Ishikawa (cell line): Measurements from ENCODE around the gene TFAP2A.

Experiments
- CEBPB ChIP-seq: IDR thresholded peaks from 2 replicates; pipeline ENCODE4 v1.6.1; 2012
- EGR1 ChIP-seq: IDR thresholded peaks from 2 replicates; pipeline ENCODE4 v1.6.1; 2012
- FOXM1 ChIP-seq: IDR thresholded peaks from 2 replicates; pipeline ENCODE4 v1.6.1; 2012; ENCODE audit warnings: low read depth, borderline replicate concordance
- NFIC ChIP-seq: IDR thresholded peaks from 2 replicates; pipeline ENCODE4 v1.6.1; 2012
- TAF1 ChIP-seq: IDR thresholded peaks from 2 replicates; pipeline ENCODE4 v1.6.1; 2012; ENCODE audit warnings: low read depth, mild to moderate bottlenecking
- YY1 ChIP-seq: IDR thresholded peaks from 2 replicates; pipeline ENCODE4 v1.6.1; 2012; ENCODE audit warnings: low read depth
- ZBTB7A ChIP-seq: IDR thresholded peaks from 2 replicates; pipeline ENCODE4 v1.6.1; 2012; ENCODE audit warnings: low read depth
- TF ChIP-seq, protein P1 (sequence below): IDR thresholded peaks from 2 replicates; pipeline ENCODE4 v1.6.1; 2012
- TF ChIP-seq, protein P2 (sequence below): IDR thresholded peaks from 2 replicates; pipeline ENCODE4 v1.6.1; 2012; ENCODE audit warnings: low read depth, mild to moderate bottlenecking

DNA sequence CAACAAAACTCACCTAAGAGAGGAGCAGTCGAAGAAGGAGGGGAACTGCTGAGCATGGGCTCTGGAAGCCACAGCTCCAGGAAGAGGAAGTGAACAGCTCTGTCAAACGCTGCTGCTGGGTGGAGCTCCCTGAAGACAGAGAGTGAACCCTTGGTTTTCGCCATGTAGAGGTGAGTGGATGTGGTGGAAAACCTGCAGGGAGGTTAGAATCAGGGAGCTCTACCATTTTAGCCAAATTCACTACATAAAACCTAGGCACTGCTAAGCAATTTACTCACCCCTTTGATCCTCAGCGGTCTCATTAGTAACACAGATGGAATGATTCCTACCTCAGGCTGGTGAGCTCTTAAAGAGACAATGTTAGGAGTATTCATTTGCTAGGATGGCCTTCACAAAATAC, 19.4 kb upstream of the TFAP2A start:
- TF ChIP-seq YY1 (no peak), NFIC (no peak), EGR1 (no peak), FOXM1 (no peak), CEBPB (no peak), TAF1 (no peak), ZBTB7A (no peak)
- TF ChIP-seq, protein P1, sequence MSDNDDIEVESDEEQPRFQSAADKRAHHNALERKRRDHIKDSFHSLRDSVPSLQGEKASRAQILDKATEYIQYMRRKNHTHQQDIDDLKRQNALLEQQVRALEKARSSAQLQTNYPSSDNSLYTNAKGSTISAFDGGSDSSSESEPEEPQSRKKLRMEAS: no peak
- TF ChIP-seq, protein P2, sequence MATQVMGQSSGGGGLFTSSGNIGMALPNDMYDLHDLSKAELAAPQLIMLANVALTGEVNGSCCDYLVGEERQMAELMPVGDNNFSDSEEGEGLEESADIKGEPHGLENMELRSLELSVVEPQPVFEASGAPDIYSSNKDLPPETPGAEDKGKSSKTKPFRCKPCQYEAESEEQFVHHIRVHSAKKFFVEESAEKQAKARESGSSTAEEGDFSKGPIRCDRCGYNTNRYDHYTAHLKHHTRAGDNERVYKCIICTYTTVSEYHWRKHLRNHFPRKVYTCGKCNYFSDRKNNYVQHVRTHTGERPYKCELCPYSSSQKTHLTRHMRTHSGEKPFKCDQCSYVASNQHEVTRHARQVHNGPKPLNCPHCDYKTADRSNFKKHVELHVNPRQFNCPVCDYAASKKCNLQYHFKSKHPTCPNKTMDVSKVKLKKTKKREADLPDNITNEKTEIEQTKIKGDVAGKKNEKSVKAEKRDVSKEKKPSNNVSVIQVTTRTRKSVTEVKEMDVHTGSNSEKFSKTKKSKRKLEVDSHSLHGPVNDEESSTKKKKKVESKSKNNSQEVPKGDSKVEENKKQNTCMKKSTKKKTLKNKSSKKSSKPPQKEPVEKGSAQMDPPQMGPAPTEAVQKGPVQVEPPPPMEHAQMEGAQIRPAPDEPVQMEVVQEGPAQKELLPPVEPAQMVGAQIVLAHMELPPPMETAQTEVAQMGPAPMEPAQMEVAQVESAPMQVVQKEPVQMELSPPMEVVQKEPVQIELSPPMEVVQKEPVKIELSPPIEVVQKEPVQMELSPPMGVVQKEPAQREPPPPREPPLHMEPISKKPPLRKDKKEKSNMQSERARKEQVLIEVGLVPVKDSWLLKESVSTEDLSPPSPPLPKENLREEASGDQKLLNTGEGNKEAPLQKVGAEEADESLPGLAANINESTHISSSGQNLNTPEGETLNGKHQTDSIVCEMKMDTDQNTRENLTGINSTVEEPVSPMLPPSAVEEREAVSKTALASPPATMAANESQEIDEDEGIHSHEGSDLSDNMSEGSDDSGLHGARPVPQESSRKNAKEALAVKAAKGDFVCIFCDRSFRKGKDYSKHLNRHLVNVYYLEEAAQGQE: no peak
